H1 (cell line): ENCODE measurements around the gene TPPP3.

Source experiments
- CTCF ChIP-seq, 3 experiments: IDR thresholded peaks; 1 replicate in 2 of 3; 2 replicates in 1 of 3; pipeline versions ENCODE4 v1.5.1 to v1.6.1; 2011; ENCODE audit warnings: low read length in 3 of 3, mild to moderate bottlenecking in 3 of 3, inconsistent platforms in 2 of 3, low read depth in 1 of 3, moderate library complexity in 1 of 3; ENCODE audit not compliant: insufficient read depth in 1 of 3; ENCODE audit errors: control extremely low read depth in 1 of 3
- EGR1 ChIP-seq: IDR thresholded peaks from 2 replicates; pipeline ENCODE4 v1.6.1; 2011; ENCODE audit warnings: low read depth, low read length, borderline replicate concordance
- EZH2 ChIP-seq: fragments of 200-600 bp; sonication (generic); IDR thresholded peaks from 2 replicates; pipeline ENCODE4 v1.7.1; 2012; ENCODE audit warnings: low read depth, mild to moderate bottlenecking, moderate library complexity, low read length, inconsistent platforms; ENCODE audit not compliant: severe bottlenecking
- JUN ChIP-seq: IDR thresholded peaks from 2 replicates; pipeline ENCODE4 v1.6.1; 2011; ENCODE audit warnings: low read depth, mild to moderate bottlenecking, improper control_type of control experiment, low read length
- MAFK ChIP-seq: IDR thresholded peaks from 2 replicates; pipeline ENCODE4 v1.6.1; 2012; ENCODE audit warnings: low read depth, mild to moderate bottlenecking, improper control_type of control experiment, low read length
- NRF1 ChIP-seq: IDR thresholded peaks from 2 replicates; pipeline ENCODE4 v1.6.1; 2011; ENCODE audit warnings: mild to moderate bottlenecking, low read depth, low read length, improper control_type of control experiment
- RAD21 ChIP-seq, 2 experiments: IDR thresholded peaks in 1 of 2; conservative IDR thresholded peaks in 1 of 2; 2 replicates each; pipeline ENCODE4 v1.6.1; 2011; ENCODE audit warnings: low read depth in 2 of 2, low read length in 2 of 2, improper control_type of control experiment in 1 of 2, inconsistent platforms in 1 of 2, mild to moderate bottlenecking in 1 of 2, moderate library complexity in 1 of 2
- SIN3A ChIP-seq, 2 experiments: IDR thresholded peaks in 1 of 2; conservative IDR thresholded peaks in 1 of 2; 2 replicates each; pipeline ENCODE4 v1.6.1; 2011 to 2012; ENCODE audit warnings: low read length in 2 of 2, improper control_type of control experiment in 1 of 2, low read depth in 1 of 2, mild to moderate bottlenecking in 1 of 2
- USF2 ChIP-seq: IDR thresholded peaks from 2 replicates; pipeline ENCODE4 v1.6.1; 2011; ENCODE audit warnings: low read length, improper control_type of control experiment

GRCh38 chr16:67399749-67400704 is 6.7 kb upstream of the TPPP3 start:
- TF ChIP-seq CTCF (IDR thresholded peaks at IDR 0.05; ENCODE audit: control extremely low read depth in 1 of 3, insufficient read depth in 1 of 3, low read depth in 1 of 3, low read length in 3 of 3) = no peak
- no peak for TF ChIP-seq JUN
- TF ChIP-seq EGR1 = no peak
- no peak for TF ChIP-seq EZH2
- no peak for TF ChIP-seq SIN3A (conservative IDR thresholded peaks at IDR 0.05 in 1 of 2, IDR thresholded peaks at IDR 0.05 in 1 of 2; ENCODE audit: low read depth in 1 of 2, low read length in 2 of 2)
- TF ChIP-seq RAD21 (IDR thresholded peaks at IDR 0.05 in 1 of 2, conservative IDR thresholded peaks at IDR 0.05 in 1 of 2; ENCODE audit: low read depth in 2 of 2, low read length in 2 of 2) = no peak
- no peak for TF ChIP-seq NRF1
- no peak for TF ChIP-seq MAFK
- no peak for TF ChIP-seq USF2
